BJ (cell line): Measurements from ENCODE around the gene R3HDM4. TPM values are rescaled to one million over a fixed set of nuclear protein-coding genes. Genes with fewer than 3 reads are reported as not detected.
"Not testable (repeated sequence)": the region's sequence is repeated elsewhere in the genome, so short reads cannot be mapped to it uniquely, and the experiment has no call there.

ENCODE experiments used
- CTCF ChIA-PET: fragments of 350-600 bp; formaldehyde crosslinking; extraction: SDS; loops from one replicate; lab custom pipeline; 2021; ENCODE audit warnings: antibody characterized with exemption, inconsistent platforms; lab: Yijun Ruan, JAX
- POLR2A ChIA-PET: fragments of 300-600 bp; sonication (Branson Sonifier 250); formaldehyde crosslinking; extraction: SDS; loops from one replicate; lab custom pipeline; 2021; ENCODE audit warnings: antibody characterized with exemption; lab: Charles Lee
- DNase-seq: peaks from one replicate; pipeline ENCODE4 v3.0.0-alpha.2; 2011; ENCODE audit warnings: low read depth
- H3K27me3 ChIP-seq: 2 replicates; pipeline ENCODE4 v1.6.0; 2011; ENCODE audit warnings: low read length; ENCODE audit not compliant: control insufficient read depth, insufficient read depth
- H3K36me3 ChIP-seq: 2 replicates; pipeline ENCODE4 v1.5.1; 2011; ENCODE audit warnings: low read length; ENCODE audit not compliant: control insufficient read depth, insufficient read depth
- H3K4me3 ChIP-seq: 2 replicates; pipeline ENCODE4 v1.5.1; 2011; ENCODE audit warnings: low read depth, mild to moderate bottlenecking, control low read depth, low read length
- polyA plus RNA-seq: library from polyadenylated mRNA; depleted of rRNA; stranded (reverse); fragments of >200 nt; gene quantifications from 2 replicates; pipeline ENCODE4 v1.2.3, GENCODE V29; 2011; rRNA removed
- small RNA-seq: library from RNA; depleted of rRNA; stranded (forward); fragments of <200 nt; gene quantifications from one replicate; pipeline ENCODE3, GENCODE V24; 2012; ENCODE audit warnings: low replicate concordance, low read depth; ENCODE audit not compliant: insufficient read length
- TF ChIP-seq, protein P1 (sequence below): IDR thresholded peaks from 2 replicates; pipeline ENCODE4 v1.5.1; 2011; ENCODE audit warnings: low read depth, mild to moderate bottlenecking, control low read depth, inconsistent platforms, low read length, moderate library complexity; ENCODE audit not compliant: insufficient read depth

R3HDM4 gene
- polyA plus RNA-seq, 1 experiment, result 46.6 TPM

GRCh38 chr19:850979-851335, 62.1 kb downstream of the R3HDM4 start:
- TF ChIP-seq, protein P1, sequence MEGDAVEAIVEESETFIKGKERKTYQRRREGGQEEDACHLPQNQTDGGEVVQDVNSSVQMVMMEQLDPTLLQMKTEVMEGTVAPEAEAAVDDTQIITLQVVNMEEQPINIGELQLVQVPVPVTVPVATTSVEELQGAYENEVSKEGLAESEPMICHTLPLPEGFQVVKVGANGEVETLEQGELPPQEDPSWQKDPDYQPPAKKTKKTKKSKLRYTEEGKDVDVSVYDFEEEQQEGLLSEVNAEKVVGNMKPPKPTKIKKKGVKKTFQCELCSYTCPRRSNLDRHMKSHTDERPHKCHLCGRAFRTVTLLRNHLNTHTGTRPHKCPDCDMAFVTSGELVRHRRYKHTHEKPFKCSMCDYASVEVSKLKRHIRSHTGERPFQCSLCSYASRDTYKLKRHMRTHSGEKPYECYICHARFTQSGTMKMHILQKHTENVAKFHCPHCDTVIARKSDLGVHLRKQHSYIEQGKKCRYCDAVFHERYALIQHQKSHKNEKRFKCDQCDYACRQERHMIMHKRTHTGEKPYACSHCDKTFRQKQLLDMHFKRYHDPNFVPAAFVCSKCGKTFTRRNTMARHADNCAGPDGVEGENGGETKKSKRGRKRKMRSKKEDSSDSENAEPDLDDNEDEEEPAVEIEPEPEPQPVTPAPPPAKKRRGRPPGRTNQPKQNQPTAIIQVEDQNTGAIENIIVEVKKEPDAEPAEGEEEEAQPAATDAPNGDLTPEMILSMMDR, result no peak
- Histone ChIP-seq H3K4me3 (no peak overlapping the region), H3K27me3 (peaks cover 7% of the 10 kb centered on the region), H3K36me3 (no peaks in the 10 kb centered on the region)
- ChIA-PET POLR2A (interaction anchor here (0.6 kb wide), 1 partner anchor 67 kb away, joined by 3 read pairs; no protein-coding TSS in a partner anchor), CTCF (interaction anchor here (0.7 to 1.4 kb wide), 8 partner anchors 9 to 81 kb away, joined by 3 to 7 read pairs (median 4); partner anchors contain the start of gene CFD)
- DNase-seq, result no peak

DNA sequence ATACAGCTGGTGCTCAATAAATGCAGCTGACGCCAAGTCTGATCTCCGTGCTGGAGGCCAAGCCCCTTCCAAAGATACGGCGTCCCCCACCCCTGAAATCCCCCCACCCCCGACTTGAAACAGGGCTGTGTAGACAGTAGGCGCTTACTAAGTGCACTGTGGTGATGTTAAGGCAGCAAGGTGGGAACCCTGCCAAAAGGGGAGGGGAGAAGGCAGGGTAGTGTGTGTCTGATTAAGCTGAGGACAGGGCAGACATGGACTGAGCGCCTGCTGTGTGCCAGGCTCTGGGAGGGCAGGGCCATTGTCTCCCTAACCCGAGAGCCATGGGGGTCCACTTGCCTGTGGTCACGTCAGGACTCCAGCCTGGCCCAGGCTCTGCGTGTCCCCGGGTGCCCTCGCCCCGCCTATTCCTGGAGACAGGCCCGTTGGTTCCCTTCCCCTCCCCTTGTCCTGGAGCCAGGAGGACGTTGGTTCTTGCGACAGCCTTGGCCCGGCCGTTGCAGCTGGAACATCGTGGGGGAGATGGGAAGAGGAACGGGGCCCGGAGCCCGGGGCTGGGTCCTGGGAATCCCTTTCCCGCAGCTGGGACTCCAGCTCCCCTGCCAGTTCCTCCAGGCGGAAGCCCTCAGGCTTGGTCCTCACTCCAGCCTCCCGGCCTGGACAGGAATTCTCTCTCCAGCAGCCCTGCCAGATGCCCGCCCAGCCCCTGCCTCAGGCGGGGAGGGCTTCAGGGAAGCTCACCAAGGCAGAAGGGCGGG, 62.6 kb downstream of the R3HDM4 start:
- POLR2A ChIA-PET, result interaction anchor here (0.6 kb wide), 1 partner anchor 67 kb away, joined by 3 read pairs; no protein-coding TSS in a partner anchor
- H3K4me3 ChIP-seq, result no peak overlapping the region
- TF ChIP-seq, protein P1, result no peak
- peaks cover 7% of the 10 kb centered on the region for H3K27me3 ChIP-seq
- peak; percentile 75 for DNase-seq
- no peaks in the 10 kb centered on the region for H3K36me3 ChIP-seq
- CTCF ChIA-PET, result interaction anchor here (0.7 to 1.4 kb wide), 8 partner anchors 9 to 81 kb away, joined by 3 to 7 read pairs (median 4); partner anchors contain the start of gene CFD

DNA sequence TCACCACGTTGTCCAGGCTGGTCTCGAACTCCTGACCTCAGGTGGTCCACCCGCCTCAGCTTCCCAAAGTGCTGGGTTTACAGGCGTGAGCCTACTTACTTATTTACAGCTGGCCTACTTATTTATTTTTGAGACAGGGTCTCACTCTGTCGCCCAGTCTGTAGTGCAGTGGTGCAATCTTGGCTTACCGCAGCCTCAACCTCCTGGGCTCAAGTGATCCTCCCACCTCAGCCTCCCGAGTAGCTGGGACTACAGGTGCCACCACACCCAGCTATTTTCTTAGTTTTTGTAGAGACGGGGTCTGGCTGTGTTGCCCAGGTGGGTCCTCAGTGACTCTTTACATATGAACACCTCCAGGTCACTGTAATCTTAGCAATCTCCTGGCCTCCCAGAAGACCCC, 63.8 kb downstream of the R3HDM4 start:
- H3K4me3 ChIP-seq, H3K27me3 ChIP-seq, H3K36me3 ChIP-seq, DNase-seq, POLR2A ChIA-PET: not testable (repeated sequence)
- CTCF ChIA-PET, result interaction anchor here (0.6 to 1.2 kb wide), 2 partner anchors 8 to 9 kb away, joined by 3 to 4 read pairs; no protein-coding TSS in a partner anchor

- no peak for DNase-seq
- ChIA-PET POLR2A (no interaction called here), CTCF (interaction anchor here (0.6 kb wide), 1 partner anchor 8 kb away, joined by 3 read pairs; no protein-coding TSS in a partner anchor)
- Histone ChIP-seq H3K4me3 (no peak overlapping the region), H3K36me3 (no peaks in the 10 kb centered on the region), H3K27me3 (peaks cover 12% of the 10 kb centered on the region)
- TF ChIP-seq, protein P1, result no peak
Observed at GRCh38 chr19:848386-848921, 64.6 kb downstream of the R3HDM4 start.

Small RNA genes lying within 50 kb of the gene (small RNA-seq; reads per million reads assigned to genes)
- gene RNU6-9, result 3.8 reads per million, percentile 50 among the genes with 10 or more reads in this experiment

Other genes starting within 250 kb of the R3HDM4 start
- gene FSTL3, start 236.8 kb downstream of the R3HDM4 start, polyA plus RNA-seq, result 62.5 and 83.2 TPM in 2 replicates
- gene PRSS57, start 217.8 kb downstream of the R3HDM4 start, polyA plus RNA-seq, result not detected in 2 replicates
- 1.1 and 1.2 TPM in 2 replicates for gene PALM, start 204.3 kb downstream of the R3HDM4 start, polyA plus RNA-seq
- 0.05 and 0.06 TPM in 2 replicates for gene MISP, start 162.1 kb downstream of the R3HDM4 start, polyA plus RNA-seq
- 137 and 328 TPM in 2 replicates for gene PTBP1, start 115.8 kb downstream of the R3HDM4 start, polyA plus RNA-seq
- gene PLPPR3, start 91.3 kb downstream of the R3HDM4 start, polyA plus RNA-seq, result 0.56 and 1.1 TPM in 2 replicates
- 0.07 TPM in 1 of 2 replicates, not detected in the other for gene AZU1, start 85.4 kb downstream of the R3HDM4 start, polyA plus RNA-seq
- not detected in 2 replicates for gene PRTN3, start 72.2 kb downstream of the R3HDM4 start, polyA plus RNA-seq
- 0.10 and 0.12 TPM in 2 replicates for gene ELANE, start 60.9 kb downstream of the R3HDM4 start, polyA plus RNA-seq
- gene CFD, start 53.6 kb downstream of the R3HDM4 start, polyA plus RNA-seq, result 0.70 and 0.77 TPM in 2 replicates
- 21.5 and 39.8 TPM in 2 replicates for gene MED16, start 20.0 kb downstream of the R3HDM4 start, polyA plus RNA-seq
- gene RNU6-9, start 19.7 kb downstream of the R3HDM4 start, polyA plus RNA-seq, result not detected in 2 replicates
- not detected in 2 replicates for gene KISS1R, start 4.1 kb upstream of the R3HDM4 start, polyA plus RNA-seq
- gene ARID3A, start 12.8 kb upstream of the R3HDM4 start, polyA plus RNA-seq, result 10.7 and 17.4 TPM in 2 replicates
- gene WDR18, start 71.1 kb upstream of the R3HDM4 start, polyA plus RNA-seq, result 28.1 and 44.3 TPM in 2 replicates
- gene GRIN3B, start 87.2 kb upstream of the R3HDM4 start, polyA plus RNA-seq, result 0.28 and 0.32 TPM in 2 replicates
- gene TMEM259, start 107.9 kb upstream of the R3HDM4 start, polyA plus RNA-seq, result 69.2 and 111 TPM in 2 replicates
- gene RNU6-2, start 108.3 kb upstream of the R3HDM4 start, polyA plus RNA-seq, result not detected in 2 replicates
- 315 and 529 TPM in 2 replicates for gene CNN2, start 113.4 kb upstream of the R3HDM4 start, polyA plus RNA-seq
- gene ABCA7, start 126.9 kb upstream of the R3HDM4 start, polyA plus RNA-seq, result 1.3 and 1.9 TPM in 2 replicates
- 0.13 and 0.28 TPM in 2 replicates for gene ARHGAP45, start 153.9 kb upstream of the R3HDM4 start, polyA plus RNA-seq
- 174 and 292 TPM in 2 replicates for gene POLR2E, start 182.2 kb upstream of the R3HDM4 start, polyA plus RNA-seq
- gene GPX4, start 190.8 kb upstream of the R3HDM4 start, polyA plus RNA-seq, result 463 and 626 TPM in 2 replicates